ENCODE data around the gene ABCA4. TPM values are rescaled to one million over a fixed set of nuclear protein-coding genes. Genes with fewer than 3 reads are reported as not detected.

ABCA4 gene
- total RNA-seq, 1 experiment from 2014 or later: 1.5 TPM

DNA sequence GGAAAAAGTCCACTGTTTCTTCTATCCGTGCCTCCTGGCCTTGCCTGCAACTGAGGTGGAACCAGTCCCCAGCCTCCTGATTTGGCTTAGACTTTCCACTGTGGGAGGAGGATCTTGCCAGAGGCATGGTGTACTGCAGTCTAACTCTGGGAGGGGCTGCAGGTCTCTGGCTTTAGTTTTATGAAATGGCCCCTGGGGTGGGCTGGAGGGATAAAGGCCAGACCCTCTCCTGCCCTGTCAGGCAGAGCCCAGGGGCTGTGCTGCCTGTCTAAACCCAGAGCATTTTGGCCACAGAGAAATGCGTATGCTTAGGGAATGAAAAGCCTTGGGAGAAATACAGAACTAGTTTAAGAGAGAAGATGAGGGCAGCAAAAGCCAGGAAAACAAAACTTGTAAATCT, 73.0 kb downstream of the ABCA4 start:
- intact Hi-C loops (cut with micrococcal nuclease; ENCODE audit: unreplicated experiment): loop anchor here (5.0 to 10.0 kb wide), 2 partner anchors 114 to 187 kb away; partner anchors contain the start of gene ARHGAP29
- Histone ChIP-seq H3K4me1 (ENCODE audit: control insufficient read depth, insufficient read depth, low read length) (peaks cover 48% of the 10 kb centered on the region), H3K27me3 (ENCODE audit: control insufficient read depth, insufficient read depth, low read length) (no peaks in the 10 kb centered on the region), H3K9me3 (ENCODE audit: control insufficient read depth, insufficient read depth, low read depth, low read length) (no peaks in the 10 kb centered on the region), H3K4me3 (ENCODE audit: low read depth in 2 of 2, low read length in 2 of 2) (no peak overlapping the region), H3K36me3 (ENCODE audit: control insufficient read depth, insufficient read depth, low read length) (no peaks in the 10 kb centered on the region), H3K27ac (ENCODE audit: low read length) (peak overlapping the region; percentile 88)
- no peak for ATAC-seq
- no TSS peak for BruUV-seq (replicated peaks)
- CTCF ChIA-PET: no interaction called here
- POLR2A ChIA-PET: no interaction called here
- no peak for DNase-seq (ENCODE audit: low read depth, low spot score)
- TF ChIP-seq, protein P1, sequence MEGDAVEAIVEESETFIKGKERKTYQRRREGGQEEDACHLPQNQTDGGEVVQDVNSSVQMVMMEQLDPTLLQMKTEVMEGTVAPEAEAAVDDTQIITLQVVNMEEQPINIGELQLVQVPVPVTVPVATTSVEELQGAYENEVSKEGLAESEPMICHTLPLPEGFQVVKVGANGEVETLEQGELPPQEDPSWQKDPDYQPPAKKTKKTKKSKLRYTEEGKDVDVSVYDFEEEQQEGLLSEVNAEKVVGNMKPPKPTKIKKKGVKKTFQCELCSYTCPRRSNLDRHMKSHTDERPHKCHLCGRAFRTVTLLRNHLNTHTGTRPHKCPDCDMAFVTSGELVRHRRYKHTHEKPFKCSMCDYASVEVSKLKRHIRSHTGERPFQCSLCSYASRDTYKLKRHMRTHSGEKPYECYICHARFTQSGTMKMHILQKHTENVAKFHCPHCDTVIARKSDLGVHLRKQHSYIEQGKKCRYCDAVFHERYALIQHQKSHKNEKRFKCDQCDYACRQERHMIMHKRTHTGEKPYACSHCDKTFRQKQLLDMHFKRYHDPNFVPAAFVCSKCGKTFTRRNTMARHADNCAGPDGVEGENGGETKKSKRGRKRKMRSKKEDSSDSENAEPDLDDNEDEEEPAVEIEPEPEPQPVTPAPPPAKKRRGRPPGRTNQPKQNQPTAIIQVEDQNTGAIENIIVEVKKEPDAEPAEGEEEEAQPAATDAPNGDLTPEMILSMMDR (IDR thresholded peaks at IDR 0.05): no peak
- TF ChIP-seq SIN3A (IDR thresholded peaks at IDR 0.05; ENCODE audit: borderline replicate concordance, insufficient read depth, low read depth, low read length) (no peak), REST (IDR thresholded peaks at IDR 0.05; ENCODE audit: insufficient read depth in 1 of 2, low read depth in 2 of 2, low read length in 1 of 2) (no peak), TCF7L2 (IDR thresholded peaks at IDR 0.05; ENCODE audit: low read depth, low read length) (no peak), POLR2AphosphoS5 (IDR thresholded peaks at IDR 0.05; ENCODE audit: low read depth, low read length) (no peak)
- in situ Hi-C loops (cut with HindIII; ENCODE audit: low pct_unique_long_range_greater_than_20kb, low sequenced_read_pairs): no loop called here

- Histone ChIP-seq H3K27me3 (ENCODE audit: control insufficient read depth, insufficient read depth, low read length) (no peaks in the 10 kb centered on the region), H3K9me3 (ENCODE audit: control insufficient read depth, insufficient read depth, low read depth, low read length) (no peaks in the 10 kb centered on the region), H3K36me3 (ENCODE audit: control insufficient read depth, insufficient read depth, low read length) (no peaks in the 10 kb centered on the region), H3K4me1 (ENCODE audit: control insufficient read depth, insufficient read depth, low read length) (peaks cover 43% of the 10 kb centered on the region), H3K4me3 (ENCODE audit: low read depth in 2 of 2, low read length in 2 of 2) (no peak overlapping the region), H3K27ac (ENCODE audit: low read length) (peak overlapping the region; percentile 94)
- no TSS peak for BruUV-seq (replicated peaks)
- DNase-seq (ENCODE audit: low read depth, low spot score): peak; percentile 75
- intact Hi-C loops (cut with micrococcal nuclease; ENCODE audit: unreplicated experiment): loop anchor here (5.0 to 10.0 kb wide), 2 partner anchors 117 to 189 kb away; partner anchors contain the start of gene ARHGAP29
- CTCF ChIA-PET: interaction anchor here (1.0 to 1.7 kb wide), 3 partner anchors 23 to 290 kb away, joined by 6 to 10 read pairs (median 9); no protein-coding TSS in a partner anchor
- peak; percentile 89 for ATAC-seq
- in situ Hi-C loops (cut with HindIII; ENCODE audit: low pct_unique_long_range_greater_than_20kb, low sequenced_read_pairs): no loop called here
- TF ChIP-seq TCF7L2 (IDR thresholded peaks at IDR 0.05; ENCODE audit: low read depth, low read length) (no peak), SIN3A (IDR thresholded peaks at IDR 0.05; ENCODE audit: borderline replicate concordance, insufficient read depth, low read depth, low read length) (no peak), POLR2AphosphoS5 (IDR thresholded peaks at IDR 0.05; ENCODE audit: low read depth, low read length) (peak; percentile 33; the same call in 1 of the 2 replicates)
- TF ChIP-seq, protein P1 (IDR thresholded peaks at IDR 0.05): peak; percentile 88
- POLR2A ChIA-PET: no interaction called here
These were observed 75.4 kb downstream of the ABCA4 start for GRCh38 chr1:94045465-94046056.

Data from Panc1 (cell line).